K562 (cell line): ENCODE results near the gene MAP3K14. TPM values are rescaled to one million over a fixed set of nuclear protein-coding genes. Genes with fewer than 3 reads are reported as not detected.

Experiments used
- CEBPG ChIP-seq, 3 experiments: fragments of 200-800 bp in 1 of 3; sonication (Bioruptor generic) in 1 of 3; sonication (generic) in 1 of 3; formaldehyde crosslinking in 1 of 3; IDR thresholded peaks in 2 of 3; conservative IDR thresholded peaks in 1 of 3; 2 replicates each; pipeline versions ENCODE4 v1.6.1 to v1.8.0; 2016 to 2022; ENCODE audit warnings: missing compliant biosample characterization in 2 of 3, missing genetic modification characterization in 2 of 3, mild to moderate bottlenecking in 1 of 3, missing genetic modification reagents in 1 of 3
- FOXK2 ChIP-seq, 2 experiments: fragments of 450-650 bp; IDR thresholded peaks in 1 of 2; conservative IDR thresholded peaks in 1 of 2; 2 replicates each; pipeline ENCODE4 v1.6.1; 2016; ENCODE audit warnings: low read depth in 2 of 2, mild to moderate bottlenecking in 1 of 2
- GATA2 ChIP-seq: sonication (generic); formaldehyde crosslinking; IDR thresholded peaks from 2 replicates; pipeline ENCODE4 v1.4.0; 2020; ENCODE audit warnings: mild to moderate bottlenecking, missing genetic modification reagents
- HMBOX1 ChIP-seq: sonication (generic); IDR thresholded peaks from 2 replicates; pipeline ENCODE4 v1.6.1; 2016
- NR2C2 ChIP-seq, 2 experiments: fragments of 200-800 bp in 1 of 2; sonication (Bioruptor generic) in 1 of 2; sonication (generic) in 1 of 2; formaldehyde crosslinking in 1 of 2; IDR thresholded peaks; 2 replicates each; pipeline versions ENCODE4 v1.6.1 to v1.8.0; 2016 to 2022; ENCODE audit warnings: mild to moderate bottlenecking in 1 of 2, missing compliant biosample characterization in 1 of 2, missing genetic modification characterization in 1 of 2, missing genetic modification reagents in 1 of 2
- NR2F6 ChIP-seq: fragments of 450-650 bp; formaldehyde crosslinking; IDR thresholded peaks from 2 replicates; pipeline ENCODE4 v1.4.0; 2020; ENCODE audit warnings: mild to moderate bottlenecking
- ZNF398 ChIP-seq: fragments of 250-450 bp; sonication (Bioruptor Pico); IDR thresholded peaks from 2 replicates; pipeline ENCODE4 v1.8.0; 2021; ENCODE audit warnings: moderate library complexity, mild to moderate bottlenecking, inconsistent platforms
- polyA plus RNA-seq, 8 experiments: library from polyadenylated mRNA; depleted of rRNA in 4 of 8; stranded (reverse) in 5 of 8; unstranded in 3 of 8; fragments of >200 nt; fragmentation: Nextera tagmentation in 2 of 8; fragmentation: Illumina TruSeq in 1 of 8; extraction: Ambion mirVana in 2 of 8; extraction: Trizol in 1 of 8; gene quantifications; 2 replicates each; pipeline versions ENCODE4 v1.2.1 to v1.2.3, GENCODE V29; 2011 to 2014; ENCODE audit warnings: inconsistent platforms in 1 of 8, missing spikeins in 1 of 8
- total RNA-seq, 7 experiments: library from RNA; depleted of rRNA in 6 of 7; stranded (reverse); fragments of >200 nt in 6 of 7; fragmentation: Illumina TruSeq in 2 of 7; extraction: Trizol in 2 of 7; gene quantifications; 2 replicates each; pipeline versions ENCODE4 v1.2.1 to v1.2.3, GENCODE V29; 2011 to 2021; ENCODE audit warnings: low replicate concordance in 1 of 7
- TF ChIP-seq, protein P1 (sequence below): sonication (generic); formaldehyde crosslinking; IDR thresholded peaks from 2 replicates; pipeline ENCODE4 v1.8.1; 2023; ENCODE audit warnings: missing genetic modification reagents, mild to moderate bottlenecking, borderline replicate concordance

The MAP3K14 gene
- total and polyA plus RNA-seq, 9 of the 15 experiments (the other 6 are each of a cell fraction or from before 2014, with no cell fraction given), result 0.45 to 8.7 (median 3.2) TPM

DNA sequence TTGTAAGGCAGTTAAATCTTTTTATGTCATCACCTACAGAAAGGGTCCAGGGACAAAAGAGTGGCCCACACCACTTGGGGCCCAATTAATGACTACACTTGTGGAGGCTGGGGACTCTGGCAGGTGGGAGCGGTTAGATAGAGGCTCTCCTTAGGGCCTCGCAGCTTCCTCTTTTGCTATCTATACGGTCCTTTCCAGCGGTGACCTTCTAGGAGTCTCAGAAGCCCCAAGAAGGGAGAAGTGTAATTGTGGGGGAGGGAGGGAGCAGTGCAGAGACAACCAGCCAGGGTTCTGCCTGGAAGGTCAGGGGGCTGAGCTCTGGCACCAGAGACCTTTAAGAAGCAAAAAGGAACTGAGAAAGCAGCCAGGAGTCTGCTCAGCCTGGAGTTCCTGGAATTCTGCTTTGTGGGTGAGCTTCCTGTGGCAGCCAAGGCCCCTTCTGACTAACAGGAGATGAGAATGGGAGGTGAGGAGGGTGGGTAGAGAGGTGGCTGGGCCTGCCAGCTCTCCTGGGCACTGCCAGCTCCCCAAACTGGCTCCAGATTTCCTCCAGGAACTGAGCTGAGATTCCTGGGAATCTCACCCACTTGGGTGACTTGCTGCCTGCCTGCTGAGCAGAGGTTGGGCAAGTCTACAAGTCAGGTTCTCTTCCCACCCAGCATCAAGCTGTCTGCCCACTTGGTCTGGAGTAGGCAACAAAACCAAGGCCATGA, 16.3 kb upstream of the MAP3K14 start (continued):
- TF ChIP-seq, protein P1, sequence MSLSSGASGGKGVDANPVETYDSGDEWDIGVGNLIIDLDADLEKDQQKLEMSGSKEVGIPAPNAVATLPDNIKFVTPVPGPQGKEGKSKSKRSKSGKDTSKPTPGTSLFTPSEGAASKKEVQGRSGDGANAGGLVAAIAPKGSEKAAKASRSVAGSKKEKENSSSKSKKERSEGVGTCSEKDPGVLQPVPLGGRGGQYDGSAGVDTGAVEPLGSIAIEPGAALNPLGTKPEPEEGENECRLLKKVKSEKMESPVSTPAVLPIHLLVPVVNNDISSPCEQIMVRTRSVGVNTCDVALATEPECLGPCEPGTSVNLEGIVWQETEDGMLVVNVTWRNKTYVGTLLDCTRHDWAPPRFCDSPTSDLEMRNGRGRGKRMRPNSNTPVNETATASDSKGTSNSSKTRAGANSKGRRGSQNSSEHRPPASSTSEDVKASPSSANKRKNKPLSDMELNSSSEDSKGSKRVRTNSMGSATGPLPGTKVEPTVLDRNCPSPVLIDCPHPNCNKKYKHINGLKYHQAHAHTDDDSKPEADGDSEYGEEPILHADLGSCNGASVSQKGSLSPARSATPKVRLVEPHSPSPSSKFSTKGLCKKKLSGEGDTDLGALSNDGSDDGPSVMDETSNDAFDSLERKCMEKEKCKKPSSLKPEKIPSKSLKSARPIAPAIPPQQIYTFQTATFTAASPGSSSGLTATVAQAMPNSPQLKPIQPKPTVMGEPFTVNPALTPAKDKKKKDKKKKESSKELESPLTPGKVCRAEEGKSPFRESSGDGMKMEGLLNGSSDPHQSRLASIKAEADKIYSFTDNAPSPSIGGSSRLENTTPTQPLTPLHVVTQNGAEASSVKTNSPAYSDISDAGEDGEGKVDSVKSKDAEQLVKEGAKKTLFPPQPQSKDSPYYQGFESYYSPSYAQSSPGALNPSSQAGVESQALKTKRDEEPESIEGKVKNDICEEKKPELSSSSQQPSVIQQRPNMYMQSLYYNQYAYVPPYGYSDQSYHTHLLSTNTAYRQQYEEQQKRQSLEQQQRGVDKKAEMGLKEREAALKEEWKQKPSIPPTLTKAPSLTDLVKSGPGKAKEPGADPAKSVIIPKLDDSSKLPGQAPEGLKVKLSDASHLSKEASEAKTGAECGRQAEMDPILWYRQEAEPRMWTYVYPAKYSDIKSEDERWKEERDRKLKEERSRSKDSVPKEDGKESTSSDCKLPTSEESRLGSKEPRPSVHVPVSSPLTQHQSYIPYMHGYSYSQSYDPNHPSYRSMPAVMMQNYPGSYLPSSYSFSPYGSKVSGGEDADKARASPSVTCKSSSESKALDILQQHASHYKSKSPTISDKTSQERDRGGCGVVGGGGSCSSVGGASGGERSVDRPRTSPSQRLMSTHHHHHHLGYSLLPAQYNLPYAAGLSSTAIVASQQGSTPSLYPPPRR, result 0 out of 2 replicates have a peak, but pooled peaks have one; percentile 27
- 0 out of 2 replicates have a peak, but pooled peaks have one; percentile 15 for TF ChIP-seq NR2C2 (CRISPR knock-in tag; IDR thresholded peaks at IDR 0.05)
- TF ChIP-seq NR2C2 (tag; IDR thresholded peaks at IDR 0.05), result peak; percentile 85
- TF ChIP-seq ZNF398 (CRISPR knock-in tag), result no peak
- TF ChIP-seq HMBOX1, result peak; percentile 60; the same call in 1 of the 2 replicates
- peak; percentile 60 for TF ChIP-seq GATA2 (CRISPR knock-in tag)
- no peak for TF ChIP-seq CEBPG (CRISPR knock-in tag; IDR thresholded peaks at IDR 0.05)
- no peak for TF ChIP-seq CEBPG (tag; conservative IDR thresholded peaks at IDR 0.05 in 1 of 2, IDR thresholded peaks at IDR 0.05 in 1 of 2)
- no peak for TF ChIP-seq NR2F6
- no peak for TF ChIP-seq FOXK2 (conservative IDR thresholded peaks at IDR 0.05 in 1 of 2, IDR thresholded peaks at IDR 0.05 in 1 of 2; ENCODE audit: low read depth in 2 of 2)
